ENCODE data around the gene CDH13.

Gene CDH13

DNA sequence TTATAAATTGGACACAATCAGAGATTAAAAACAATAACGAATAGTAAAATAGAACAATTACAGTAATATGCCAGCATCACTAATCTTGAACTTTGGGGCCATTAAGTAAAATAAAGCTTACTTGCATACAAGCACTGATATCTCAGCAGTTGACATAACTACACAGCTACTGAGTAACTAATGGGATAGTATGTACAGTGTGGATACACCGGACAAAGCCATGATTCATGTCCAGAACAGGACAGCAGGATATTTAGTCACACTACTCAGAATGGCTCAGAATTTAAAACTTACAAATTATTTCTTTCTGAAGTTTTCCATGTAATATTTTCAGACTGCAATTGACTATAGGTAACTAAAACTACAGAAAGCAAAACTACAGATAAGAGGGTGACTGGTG lies 427.5 kb downstream of the CDH13 start:
- Histone ChIP-seq H3F3A (ENCODE audit: control insufficient read depth, insufficient read depth) (no peaks in the 10 kb centered on the region), H3K27me3 (ENCODE audit: control insufficient read depth, low read length) (no peaks in the 10 kb centered on the region), H3K36me3 (ENCODE audit: control insufficient read depth, low read length) (no peaks in the 10 kb centered on the region), H4K20me1 (ENCODE audit: control insufficient read depth, insufficient read depth, low read depth, low read length) (no peaks in the 10 kb centered on the region), H3K9me2 (replicated peaks; ENCODE audit: control insufficient read depth, low read length) (no peaks in the 10 kb centered on the region), H3K4me2 (ENCODE audit: low read length) (no peak overlapping the region), H3K4me3 (ENCODE audit: low read length) (no peak overlapping the region), H3K9me3 (ENCODE audit: control insufficient read depth, insufficient read depth, low read length) (no peaks in the 10 kb centered on the region), H3K79me2 (ENCODE audit: control insufficient read depth, low read length) (no peaks in the 10 kb centered on the region), H3K27ac (ENCODE audit: low read depth, low read length) (no peak overlapping the region), H3K4me1 (ENCODE audit: control insufficient read depth, low read length) (no peaks in the 10 kb centered on the region)
- TF ChIP-seq EZH2phosphoT487 (IDR thresholded peaks at IDR 0.05; ENCODE audit: borderline replicate concordance, low read length): no peak
- TF ChIP-seq, protein P1, sequence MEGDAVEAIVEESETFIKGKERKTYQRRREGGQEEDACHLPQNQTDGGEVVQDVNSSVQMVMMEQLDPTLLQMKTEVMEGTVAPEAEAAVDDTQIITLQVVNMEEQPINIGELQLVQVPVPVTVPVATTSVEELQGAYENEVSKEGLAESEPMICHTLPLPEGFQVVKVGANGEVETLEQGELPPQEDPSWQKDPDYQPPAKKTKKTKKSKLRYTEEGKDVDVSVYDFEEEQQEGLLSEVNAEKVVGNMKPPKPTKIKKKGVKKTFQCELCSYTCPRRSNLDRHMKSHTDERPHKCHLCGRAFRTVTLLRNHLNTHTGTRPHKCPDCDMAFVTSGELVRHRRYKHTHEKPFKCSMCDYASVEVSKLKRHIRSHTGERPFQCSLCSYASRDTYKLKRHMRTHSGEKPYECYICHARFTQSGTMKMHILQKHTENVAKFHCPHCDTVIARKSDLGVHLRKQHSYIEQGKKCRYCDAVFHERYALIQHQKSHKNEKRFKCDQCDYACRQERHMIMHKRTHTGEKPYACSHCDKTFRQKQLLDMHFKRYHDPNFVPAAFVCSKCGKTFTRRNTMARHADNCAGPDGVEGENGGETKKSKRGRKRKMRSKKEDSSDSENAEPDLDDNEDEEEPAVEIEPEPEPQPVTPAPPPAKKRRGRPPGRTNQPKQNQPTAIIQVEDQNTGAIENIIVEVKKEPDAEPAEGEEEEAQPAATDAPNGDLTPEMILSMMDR (IDR thresholded peaks at IDR 0.05; ENCODE audit: low read depth, low read length, poor library complexity, severe bottlenecking): no peak

DNA sequence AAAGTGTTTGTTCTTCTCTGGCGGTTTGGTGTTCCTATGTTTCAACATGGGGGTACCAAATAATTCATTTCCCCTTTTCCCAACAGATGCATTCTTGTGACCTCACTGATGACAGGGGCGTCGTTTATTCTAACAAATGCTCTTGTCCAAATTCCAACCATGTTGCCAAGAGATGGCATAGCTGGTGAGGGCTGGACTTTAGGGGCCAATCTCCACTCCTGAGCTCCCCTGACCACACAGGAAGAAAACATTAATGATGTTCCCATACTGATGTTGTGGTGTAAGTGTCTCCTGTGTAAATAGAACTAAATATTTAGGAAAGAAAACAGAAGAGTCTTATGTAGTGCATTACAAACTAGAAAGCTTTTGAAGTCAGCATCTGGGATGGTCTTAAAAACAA lies 431.6 kb downstream of the CDH13 start:
- no peaks in the 10 kb centered on the region for H3F3A ChIP-seq (ENCODE audit: control insufficient read depth, insufficient read depth)
- no peaks in the 10 kb centered on the region for H3K36me3 ChIP-seq (ENCODE audit: control insufficient read depth, low read length)
- TF ChIP-seq, protein P1 (IDR thresholded peaks at IDR 0.05; ENCODE audit: low read depth, low read length, poor library complexity, severe bottlenecking): no peak
- no peak for TF ChIP-seq EZH2phosphoT487 (IDR thresholded peaks at IDR 0.05; ENCODE audit: borderline replicate concordance, low read length)
- no peak overlapping the region for H3K4me2 ChIP-seq (ENCODE audit: low read length)
- H3K27ac ChIP-seq (ENCODE audit: low read depth, low read length): no peak overlapping the region
- H3K27me3 ChIP-seq (ENCODE audit: control insufficient read depth, low read length): no peaks in the 10 kb centered on the region
- no peaks in the 10 kb centered on the region for H3K9me2 ChIP-seq (replicated peaks; ENCODE audit: control insufficient read depth, low read length)
- no peaks in the 10 kb centered on the region for H4K20me1 ChIP-seq (ENCODE audit: control insufficient read depth, insufficient read depth, low read depth, low read length)
- H3K4me1 ChIP-seq (ENCODE audit: control insufficient read depth, low read length): no peaks in the 10 kb centered on the region
- no peaks in the 10 kb centered on the region; the same call in 1 of the 2 replicates for H3K9me3 ChIP-seq (ENCODE audit: control insufficient read depth, insufficient read depth, low read length)
- no peaks in the 10 kb centered on the region for H3K79me2 ChIP-seq (ENCODE audit: control insufficient read depth, low read length)
- H3K4me3 ChIP-seq (ENCODE audit: low read length): no peak overlapping the region

DNA sequence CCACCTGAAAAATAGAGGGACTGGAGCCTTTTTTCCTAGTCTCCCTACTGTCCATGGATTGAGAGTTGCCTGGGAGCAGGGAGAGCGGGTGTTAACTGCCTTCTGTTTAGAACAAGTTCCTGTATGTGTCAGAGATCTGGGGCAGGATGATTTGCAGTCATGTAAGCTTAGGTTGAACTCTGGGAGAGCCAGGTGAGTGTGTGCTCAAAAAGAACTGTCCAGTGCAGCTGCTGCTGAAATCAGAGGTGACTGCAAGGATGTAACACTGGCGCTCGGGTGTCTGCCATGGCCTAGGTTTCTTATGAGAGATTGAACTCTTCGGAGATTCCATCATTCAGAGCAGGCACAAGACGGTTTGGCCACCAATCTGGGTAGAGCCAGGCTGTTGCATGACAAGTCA lies 432.5 kb downstream of the CDH13 start:
- no peaks in the 10 kb centered on the region for H3K9me2 ChIP-seq (replicated peaks; ENCODE audit: control insufficient read depth, low read length)
- no peaks in the 10 kb centered on the region for H3K36me3 ChIP-seq (ENCODE audit: control insufficient read depth, low read length)
- H4K20me1 ChIP-seq (ENCODE audit: control insufficient read depth, insufficient read depth, low read depth, low read length): no peaks in the 10 kb centered on the region
- H3K9me3 ChIP-seq (ENCODE audit: control insufficient read depth, insufficient read depth, low read length): no peaks in the 10 kb centered on the region; the same call in 1 of the 2 replicates
- H3K79me2 ChIP-seq (ENCODE audit: control insufficient read depth, low read length): no peaks in the 10 kb centered on the region
- H3F3A ChIP-seq (ENCODE audit: control insufficient read depth, insufficient read depth): no peaks in the 10 kb centered on the region
- TF ChIP-seq EZH2phosphoT487 (IDR thresholded peaks at IDR 0.05; ENCODE audit: borderline replicate concordance, low read length): no peak
- TF ChIP-seq, protein P1 (IDR thresholded peaks at IDR 0.05; ENCODE audit: low read depth, low read length, poor library complexity, severe bottlenecking): no peak
- H3K27me3 ChIP-seq (ENCODE audit: control insufficient read depth, low read length): no peaks in the 10 kb centered on the region
- H3K4me1 ChIP-seq (ENCODE audit: control insufficient read depth, low read length): no peaks in the 10 kb centered on the region
- no peak overlapping the region for H3K4me2 ChIP-seq (ENCODE audit: low read length)
- no peak overlapping the region for H3K4me3 ChIP-seq (ENCODE audit: low read length)
- H3K27ac ChIP-seq (ENCODE audit: low read depth, low read length): no peak overlapping the region

Data from DOHH2 (cell line).